Uterus (tissue), 2 donors: Measurements from ENCODE around the gene ZNF892.

ENCODE experiments used
- CTCF ChIP-seq, 4 experiments: fragments of 200-600 bp in 2 of 4; fragments of 450-650 bp in 2 of 4; sonication (generic) in 2 of 4; IDR thresholded peaks; one replicate each; pipeline ENCODE4 v1.5.1; 2016 to 2019; ENCODE audit warnings: antibody characterized with exemption in 4 of 4, mild to moderate bottlenecking in 2 of 4, moderate library complexity in 1 of 4
- POLR2A ChIP-seq, 2 donors: fragments of 450-650 bp; IDR thresholded peaks; one replicate each; pipeline ENCODE4 v1.6.1; 2016; ENCODE audit warnings: antibody characterized with exemption in 2 of 2, mild to moderate bottlenecking in 1 of 2, moderate library complexity in 1 of 2

GRCh38 chr2:95158441-95158840 is 48.9 kb upstream of the ZNF892 start:
- TF ChIP-seq CTCF (IDR thresholded peaks at IDR 0.05) (no peak), POLR2A (IDR thresholded peaks at IDR 0.05) (no peak)
